Measurements from ENCODE around the gene RTP4.
"Not testable (repeated sequence)": the region's sequence is repeated elsewhere in the genome, so short reads cannot be mapped to it uniquely, and the experiment has no call there.

Gene RTP4

DNA sequence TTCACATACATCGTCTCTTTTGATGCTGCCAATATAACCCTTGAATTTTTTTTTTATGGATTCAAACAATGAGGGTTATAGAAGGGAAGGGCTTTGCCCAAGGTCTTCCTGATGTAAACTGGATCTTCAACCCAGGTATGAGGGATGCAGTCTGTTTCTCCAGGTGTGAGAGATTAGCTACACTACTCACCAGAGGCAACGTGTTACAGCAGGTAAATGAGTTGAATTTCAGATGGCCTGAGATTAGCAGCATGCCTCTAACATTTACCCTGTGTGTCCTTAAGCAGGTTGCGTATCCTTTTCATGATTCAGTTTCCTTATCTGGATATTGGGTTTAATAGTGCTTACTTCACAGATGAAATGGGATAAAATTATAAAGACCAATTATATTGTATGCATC lies 1.9 kb downstream of the RTP4 start:
- no peak for DNase-seq

DNA sequence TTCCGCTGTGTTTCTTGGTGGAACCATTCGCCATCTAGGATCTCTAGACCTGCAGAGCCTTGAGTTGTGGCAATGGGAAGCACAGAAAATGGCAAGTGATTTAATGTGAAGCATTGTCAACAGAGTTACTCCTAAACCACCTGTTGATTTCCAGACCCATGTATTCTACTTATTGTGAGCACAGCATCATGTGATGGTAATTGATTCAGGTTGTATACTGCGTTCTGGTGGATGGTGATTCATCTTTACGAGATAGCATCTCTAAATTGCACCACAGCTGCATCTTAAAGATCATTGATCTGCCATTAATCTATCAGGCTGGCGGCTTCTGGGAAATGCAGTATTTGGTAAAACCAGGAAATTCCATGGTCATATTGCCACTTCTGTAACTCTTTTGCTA lies 7.4 kb downstream of the RTP4 start:
- DNase-seq, result no peak

DNA sequence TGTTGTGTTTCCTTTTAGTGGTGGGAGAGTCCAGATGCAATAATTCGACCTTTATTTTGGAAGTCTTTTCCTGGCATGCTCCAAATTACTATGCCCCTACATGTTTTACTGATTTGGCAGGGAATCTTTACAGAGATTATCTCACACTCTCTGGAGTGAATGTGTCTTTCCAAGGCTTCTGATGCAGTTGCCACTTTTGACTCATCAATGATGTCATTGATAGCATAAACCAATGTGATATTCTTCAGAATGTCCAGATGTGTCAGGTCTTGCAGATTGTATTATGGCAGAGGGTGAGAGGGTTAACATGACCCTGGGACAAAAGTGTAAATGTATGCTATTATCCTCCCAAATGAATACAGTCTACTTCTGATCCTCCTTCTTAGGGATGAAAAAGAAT lies 9.7 kb downstream of the RTP4 start:
- DNase-seq, result no peak

DNA sequence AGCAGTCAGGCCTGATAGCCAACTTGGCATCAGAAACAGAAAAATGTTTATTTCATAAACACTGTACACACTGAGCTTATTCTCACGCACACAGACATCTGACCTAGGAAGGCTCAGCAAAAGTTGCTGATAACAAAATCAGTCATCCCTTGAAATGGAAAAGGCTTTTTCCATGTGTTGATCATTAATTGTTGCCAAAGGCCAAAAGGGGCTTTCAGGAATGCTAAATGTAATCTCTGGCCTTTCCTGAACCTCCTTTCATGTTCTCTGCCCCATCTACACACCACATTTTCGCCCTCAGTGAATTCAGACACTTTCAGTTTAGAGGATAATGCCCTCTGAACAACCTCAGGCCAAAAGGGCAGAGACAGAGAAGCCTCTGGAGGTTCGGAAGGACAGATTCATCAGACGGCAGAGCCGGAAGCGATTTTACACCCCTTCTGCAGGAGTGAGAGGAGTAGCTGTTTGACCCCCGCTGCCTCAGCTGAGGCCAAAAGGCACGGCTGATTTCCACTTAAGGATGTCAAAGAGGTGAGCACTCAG lies 14.5 kb downstream of the RTP4 start:
- DNase-seq, result no peak

DNA sequence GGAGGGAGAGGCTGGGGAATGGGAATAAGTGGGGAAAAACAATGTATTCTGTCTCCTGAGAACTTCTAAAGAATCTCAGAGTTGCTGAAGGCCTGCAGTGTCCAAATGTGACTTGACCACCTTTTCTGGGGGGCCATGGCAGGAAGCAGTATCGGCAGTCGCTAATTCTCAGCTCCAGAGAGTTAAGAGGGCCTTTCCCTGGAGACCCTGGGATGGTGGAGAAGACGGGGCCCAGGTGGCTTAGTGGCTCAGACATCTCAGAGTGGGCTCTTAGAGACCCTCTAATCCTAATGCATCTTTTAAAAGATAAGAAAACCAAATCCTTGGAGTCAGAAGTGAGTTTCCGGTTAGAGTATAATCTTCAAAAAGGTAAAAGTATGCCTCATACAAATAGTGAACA lies 15.1 kb downstream of the RTP4 start:
- DNase-seq, result no peak

DNA sequence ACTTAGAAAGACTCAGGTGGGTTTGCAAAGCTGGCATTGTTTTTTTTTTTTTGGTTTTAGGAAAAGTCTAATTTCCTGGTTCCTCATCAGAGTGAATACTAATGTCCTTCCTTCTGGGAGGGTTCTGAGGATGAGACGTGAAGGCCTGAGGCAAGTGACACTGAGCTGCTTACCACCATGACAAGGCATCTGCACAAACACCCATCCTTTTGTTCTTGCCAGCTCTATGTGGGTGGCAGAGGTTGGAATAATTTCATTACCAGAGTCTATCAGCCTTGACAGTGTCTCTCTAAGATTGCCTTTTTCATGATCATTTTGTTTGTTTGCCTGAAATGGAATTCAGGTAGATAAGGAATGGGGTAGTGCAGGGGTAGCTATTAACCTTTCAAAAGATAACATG lies 17.1 kb downstream of the RTP4 start:
- no peak for DNase-seq

DNA sequence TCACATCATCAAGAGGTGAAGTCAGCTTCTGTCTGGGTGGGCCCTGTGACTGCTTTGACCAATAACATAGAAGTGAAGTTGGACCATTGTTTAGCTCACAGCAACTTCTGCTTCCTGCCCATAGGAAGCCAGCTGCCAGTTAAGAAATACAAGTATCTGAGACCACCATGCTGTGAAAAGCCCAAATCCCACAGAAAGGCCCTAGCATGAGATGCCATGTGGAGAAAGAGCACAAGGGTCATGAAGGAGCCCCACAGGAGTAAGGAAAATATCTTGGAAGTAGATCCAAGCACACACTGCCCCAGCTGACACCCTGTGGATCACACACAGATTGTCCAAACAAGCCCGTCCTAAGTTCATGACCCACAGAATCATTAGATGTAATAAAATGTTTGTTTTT lies 28.5 kb downstream of the RTP4 start:
- DNase-seq, result no peak

DNA sequence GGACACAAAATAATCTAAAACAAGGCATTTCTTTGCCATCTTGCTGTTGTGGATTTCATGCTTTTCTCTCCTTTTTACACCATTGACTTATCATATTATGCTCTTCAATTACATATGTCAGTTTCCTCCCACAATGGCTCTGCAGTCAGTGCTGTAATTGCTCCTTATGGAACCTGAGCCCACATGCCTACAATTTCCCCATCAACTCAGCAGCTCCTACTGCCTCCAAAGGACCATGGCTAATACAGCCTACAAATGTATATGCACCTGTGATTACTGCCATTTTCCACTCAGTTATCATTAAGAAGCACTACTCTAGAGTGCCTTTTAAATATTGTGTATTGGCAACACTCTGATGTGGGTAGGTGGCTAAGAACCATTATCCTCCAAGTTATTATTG lies 30.8 kb downstream of the RTP4 start:
- no peak for DNase-seq

DNA sequence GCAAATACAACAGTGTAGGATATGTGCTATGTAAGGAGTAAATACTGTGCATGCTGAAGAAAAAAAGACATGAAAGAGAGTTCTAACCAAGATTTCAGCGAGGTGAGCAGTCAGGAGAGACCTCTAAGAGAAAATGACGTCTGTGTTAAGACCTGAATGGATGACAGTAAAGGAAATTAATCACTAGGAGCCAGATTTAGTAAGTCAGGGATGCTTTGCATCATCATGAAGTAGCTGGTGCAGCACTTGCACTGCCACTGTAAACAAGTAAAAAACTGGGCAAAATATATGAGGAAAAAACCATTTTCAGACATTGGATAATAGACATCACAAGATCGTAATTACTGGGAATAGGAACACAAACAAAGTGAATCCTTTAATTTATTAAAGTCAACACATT lies 32.6 kb downstream of the RTP4 start:
- no peak for DNase-seq

DNA sequence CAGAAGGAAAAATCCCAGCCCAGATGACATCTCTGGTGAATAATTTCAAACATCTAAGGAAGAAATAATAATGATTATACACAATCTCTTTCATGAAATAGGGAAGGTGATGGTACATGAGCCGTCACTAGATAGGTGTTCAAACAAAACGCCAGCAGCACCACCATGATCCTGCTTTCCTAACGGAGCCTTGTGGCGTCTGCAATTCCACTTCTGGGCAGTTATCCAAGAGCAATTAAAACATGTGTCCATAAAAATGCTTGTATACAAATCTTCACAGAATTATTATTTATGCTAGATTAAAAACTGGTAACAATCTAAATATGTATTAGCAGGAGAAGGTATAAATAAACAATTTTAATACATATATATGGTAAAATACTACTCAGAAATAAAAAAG lies 33.7 kb downstream of the RTP4 start:
- DNase-seq, result no peak

DNA sequence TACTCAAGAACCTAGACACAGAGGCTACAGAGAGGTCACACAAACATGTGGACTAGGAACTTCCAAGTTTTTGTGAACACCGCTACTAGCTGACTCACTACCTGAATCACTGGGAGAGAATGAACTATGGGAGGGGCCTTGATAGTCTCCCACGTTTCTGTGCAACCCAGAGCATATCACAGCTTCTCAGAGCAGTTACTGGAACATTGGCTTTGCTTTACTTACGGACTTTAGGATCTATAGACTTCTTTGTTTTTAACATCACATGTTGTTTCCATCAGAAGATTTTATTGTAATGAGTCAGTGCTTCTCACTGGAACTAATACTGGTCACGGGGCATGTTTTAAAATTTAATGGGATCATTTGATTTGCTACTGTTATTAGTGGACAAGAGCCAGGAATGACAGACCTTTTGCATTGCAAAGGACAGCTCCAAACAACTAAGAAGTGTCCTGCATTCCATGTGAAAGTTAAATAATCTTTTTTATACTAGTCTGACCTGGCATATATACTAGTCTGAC lies 35.6 kb downstream of the RTP4 start:
- no peak for DNase-seq

DNA sequence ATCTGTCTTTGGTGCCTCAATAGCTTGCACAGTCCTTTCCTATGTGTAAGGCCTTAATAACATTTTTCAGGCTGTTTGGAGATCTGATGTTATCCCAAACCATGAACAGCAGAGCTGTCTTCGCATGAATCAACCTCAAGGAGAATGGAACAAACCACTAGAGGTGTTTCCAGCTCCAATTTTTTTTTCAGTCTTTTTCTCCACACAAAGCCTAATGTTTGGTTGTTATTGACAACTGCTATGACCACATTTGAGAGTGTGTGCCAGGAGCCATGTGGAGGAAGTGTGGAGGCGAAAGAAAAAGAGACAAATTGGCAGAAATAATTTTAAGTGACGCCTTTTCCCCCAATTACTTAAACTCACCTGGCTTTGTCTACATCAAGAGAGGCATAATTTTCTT lies 38.7 kb downstream of the RTP4 start:
- no peak for DNase-seq

DNA sequence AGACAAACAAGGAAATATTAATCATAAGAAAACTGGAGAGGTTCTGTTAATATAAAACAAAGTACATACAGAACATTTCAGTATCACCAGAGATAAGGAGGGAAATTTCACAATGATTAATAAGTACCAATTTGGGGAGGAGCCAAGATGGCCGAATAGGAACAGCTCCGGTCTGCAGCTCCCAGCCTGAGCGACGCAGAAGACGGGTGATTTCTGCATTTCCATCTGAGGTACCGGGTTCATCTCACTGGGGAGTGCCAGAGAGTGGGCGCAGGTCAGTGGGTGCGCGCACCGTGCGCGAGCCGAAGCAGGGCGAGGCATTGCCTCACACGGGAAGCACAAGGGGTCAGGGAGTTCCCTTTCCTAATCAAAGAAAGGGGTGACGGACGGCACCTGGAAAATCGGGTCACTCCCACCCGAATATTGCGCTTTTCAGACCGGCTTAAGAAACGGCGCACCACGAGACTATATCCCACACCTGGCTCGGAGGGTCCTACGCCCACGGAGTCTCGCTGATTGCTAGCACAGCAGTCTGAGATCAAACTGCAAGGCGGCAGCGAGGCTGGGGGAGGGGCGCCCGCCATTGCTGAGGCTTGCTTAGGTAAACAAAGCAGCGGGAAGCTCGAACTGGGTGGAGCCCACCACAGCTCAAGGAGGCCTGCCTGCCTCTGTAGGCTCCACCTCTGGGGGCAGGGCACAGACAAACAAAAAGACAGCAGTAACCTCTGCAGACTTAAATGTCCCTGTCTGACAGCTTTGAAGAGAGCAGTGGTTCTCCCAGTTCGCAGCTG lies 44.0 kb downstream of the RTP4 start:
- not testable (repeated sequence) for DNase-seq

Data from activated CD4-positive, CD25-positive, alpha-beta regulatory T cell (primary cell).